PC-3 (cell line): Measurements from ENCODE around the gene KRTAP12-3. TPM values are rescaled to one million over a fixed set of nuclear protein-coding genes. Genes with fewer than 3 reads are reported as not detected.

Source experiments
- ATAC-seq: fragments of 200-7000 bp; cut with Tn5 transposase; 2 replicates; pipeline ENCODE4 v1.9.1; 2020; ENCODE audit warnings: mild to moderate bottlenecking, moderate library complexity
- BruUV-seq: library from RNA; stranded (reverse); fragments of 400-500 nt; replicated peaks from 2 replicates; lab custom pipeline; 2021; lab: Mats Ljungman, UMichigan
- CTCF ChIA-PET: fragments of 300-600 bp; sonication (Branson Sonifier 250); formaldehyde crosslinking; loops from one replicate; lab custom pipeline; 2022; ENCODE audit warnings: antibody characterized with exemption; lab: Charles Lee
- POLR2A ChIA-PET: fragments of 300-600 bp; sonication (Branson Sonifier 250); formaldehyde crosslinking; loops from one replicate; lab custom pipeline; 2022; ENCODE audit warnings: antibody characterized with exemption; ENCODE audit not compliant: unreplicated experiment; lab: Charles Lee
- DNase-seq: peaks from one replicate; pipeline ENCODE4 v3.0.0-alpha.2; 2015
- H2AFZ ChIP-seq: fragments of 300-600 bp; sonication (generic); 2 replicates; pipeline ENCODE4 v1.6.0; 2016; ENCODE audit warnings: antibody characterized with exemption, low read length
- H3F3A ChIP-seq: fragments of 300-600 bp; sonication (generic); one replicate; pipeline ENCODE4 v1.6.0; 2017; ENCODE audit warnings: antibody characterized with exemption, low read length, control low read depth, mild to moderate bottlenecking; ENCODE audit not compliant: unreplicated experiment
- H3K27ac ChIP-seq: fragments of 300-600 bp; sonication (generic); 2 replicates; pipeline ENCODE4 v1.5.1; 2016; ENCODE audit warnings: mild to moderate bottlenecking, low read length
- H3K27me3 ChIP-seq: fragments of 300-600 bp; sonication (generic); 2 replicates; pipeline ENCODE4 v1.6.1; 2016; ENCODE audit warnings: low read length, mixed read lengths
- H3K36me3 ChIP-seq: fragments of 300-600 bp; sonication (generic); 2 replicates; pipeline ENCODE4 v1.6.1; 2016; ENCODE audit warnings: low read depth, mixed run types, low read length, mixed read lengths
- H3K4me1 ChIP-seq: fragments of 300-600 bp; sonication (generic); 2 replicates; pipeline ENCODE4 v1.5.1; 2016; ENCODE audit warnings: low read length; ENCODE audit not compliant: insufficient read depth
- H3K4me2 ChIP-seq: fragments of 300-600 bp; sonication (generic); 2 replicates; pipeline ENCODE4 v1.6.0; 2016; ENCODE audit warnings: low read length
- H3K4me3 ChIP-seq: fragments of 300-600 bp; sonication (generic); 2 replicates; pipeline ENCODE4 v1.5.1; 2016; ENCODE audit warnings: mild to moderate bottlenecking, low read length, mixed read lengths
- H3K79me2 ChIP-seq: fragments of 300-600 bp; sonication (generic); 2 replicates; pipeline ENCODE4 v1.6.1; 2017; ENCODE audit warnings: low read length, mixed read lengths
- H3K9ac ChIP-seq: fragments of 300-600 bp; sonication (generic); 2 replicates; pipeline ENCODE4 v1.6.0; 2016; ENCODE audit warnings: mild to moderate bottlenecking, low read length
- H3K9me2 ChIP-seq: fragments of 300-600 bp; sonication (generic); replicated peaks from 2 replicates; pipeline ENCODE4 v1.6.1; 2016; ENCODE audit warnings: mixed run types, low read length, mixed read lengths
- H3K9me3 ChIP-seq: fragments of 300-600 bp; sonication (generic); 2 replicates; pipeline ENCODE4 v1.6.1; 2016; ENCODE audit warnings: low read length, mixed read lengths
- H4K20me1 ChIP-seq: fragments of 300-600 bp; sonication (generic); 2 replicates; pipeline ENCODE4 v1.6.1; 2016; ENCODE audit warnings: low read length, mixed read lengths
- EZH2 ChIP-seq: fragments of 300-600 bp; sonication (generic); IDR thresholded peaks from one replicate; pipeline ENCODE4 v1.6.1; 2017; ENCODE audit warnings: antibody characterized with exemption, mild to moderate bottlenecking, low read length; ENCODE audit not compliant: unreplicated experiment
- EZH2phosphoT487 ChIP-seq: fragments of 300-600 bp; sonication (generic); IDR thresholded peaks from 2 replicates; pipeline ENCODE4 v1.6.1; 2018; ENCODE audit warnings: mild to moderate bottlenecking, antibody characterized with exemption, low read length, borderline replicate concordance
- intact Hi-C: fragments of 100-400 bp; cut with micrococcal nuclease; formaldehyde crosslinking; loops from 2 replicates; pipeline ENCODE4 v1.9.0; 2023
- total RNA-seq: library from RNA; depleted of rRNA; stranded (reverse); fragments of >200 nt; gene quantifications from 2 replicates; pipeline ENCODE4 v1.2.3, GENCODE V29; 2014
- TF ChIP-seq, protein P1 (sequence below): fragments of 300-600 bp; sonication (generic); conservative IDR thresholded peaks from 2 replicates; pipeline ENCODE4 v1.5.1; 2017; ENCODE audit warnings: antibody characterized with exemption, low read depth, mild to moderate bottlenecking, low read length

KRTAP12-3 gene
- total RNA-seq, 1 experiment from 2014 or later = not detected

DNA sequence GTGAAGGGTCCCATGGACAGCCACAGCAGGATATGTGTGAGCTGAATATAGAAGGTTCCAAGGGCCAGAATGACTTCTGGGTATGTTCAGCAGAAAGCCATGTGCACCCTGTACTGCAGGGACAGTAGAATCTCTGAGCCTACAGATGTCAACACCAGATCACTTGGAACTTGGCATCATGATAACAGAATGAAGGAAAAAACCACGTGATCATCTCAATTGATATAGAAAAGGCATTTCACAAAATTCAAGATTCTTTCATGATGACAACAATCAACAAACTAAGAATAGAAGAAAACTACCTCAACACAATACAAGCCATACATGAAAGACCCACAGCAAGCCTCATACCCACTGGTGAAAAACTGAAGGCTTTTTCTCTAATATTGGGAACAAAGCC lies 9.9 kb downstream of the KRTAP12-3 start:
- ATAC-seq (no peak), DNase-seq (no peak)
- Histone ChIP-seq H3F3A (no peaks in the 10 kb centered on the region), H3K27me3 (no peaks in the 10 kb centered on the region), H4K20me1 (no peaks in the 10 kb centered on the region), H3K4me2 (no peak overlapping the region), H3K9me2 (no peaks in the 10 kb centered on the region), H3K4me1 (peaks cover 11% of the 10 kb centered on the region; the same call in 1 of the 2 replicates), H3K27ac (no peak overlapping the region), H3K9me3 (peaks cover 7% of the 10 kb centered on the region; the same call in 1 of the 2 replicates), H3K79me2 (no peaks in the 10 kb centered on the region), H3K9ac (no peak overlapping the region), H3K4me3 (no peak overlapping the region), H2AFZ (no peak overlapping the region), H3K36me3 (no peaks in the 10 kb centered on the region; the same call in 1 of the 2 replicates)
- POLR2A ChIA-PET = no interaction called here
- no TSS peak for BruUV-seq
- no peak for TF ChIP-seq EZH2
- TF ChIP-seq, protein P1, sequence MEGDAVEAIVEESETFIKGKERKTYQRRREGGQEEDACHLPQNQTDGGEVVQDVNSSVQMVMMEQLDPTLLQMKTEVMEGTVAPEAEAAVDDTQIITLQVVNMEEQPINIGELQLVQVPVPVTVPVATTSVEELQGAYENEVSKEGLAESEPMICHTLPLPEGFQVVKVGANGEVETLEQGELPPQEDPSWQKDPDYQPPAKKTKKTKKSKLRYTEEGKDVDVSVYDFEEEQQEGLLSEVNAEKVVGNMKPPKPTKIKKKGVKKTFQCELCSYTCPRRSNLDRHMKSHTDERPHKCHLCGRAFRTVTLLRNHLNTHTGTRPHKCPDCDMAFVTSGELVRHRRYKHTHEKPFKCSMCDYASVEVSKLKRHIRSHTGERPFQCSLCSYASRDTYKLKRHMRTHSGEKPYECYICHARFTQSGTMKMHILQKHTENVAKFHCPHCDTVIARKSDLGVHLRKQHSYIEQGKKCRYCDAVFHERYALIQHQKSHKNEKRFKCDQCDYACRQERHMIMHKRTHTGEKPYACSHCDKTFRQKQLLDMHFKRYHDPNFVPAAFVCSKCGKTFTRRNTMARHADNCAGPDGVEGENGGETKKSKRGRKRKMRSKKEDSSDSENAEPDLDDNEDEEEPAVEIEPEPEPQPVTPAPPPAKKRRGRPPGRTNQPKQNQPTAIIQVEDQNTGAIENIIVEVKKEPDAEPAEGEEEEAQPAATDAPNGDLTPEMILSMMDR = no peak
- TF ChIP-seq EZH2phosphoT487 = no peak
- CTCF ChIA-PET = no interaction called here
- intact Hi-C loops = no loop called here

DNA sequence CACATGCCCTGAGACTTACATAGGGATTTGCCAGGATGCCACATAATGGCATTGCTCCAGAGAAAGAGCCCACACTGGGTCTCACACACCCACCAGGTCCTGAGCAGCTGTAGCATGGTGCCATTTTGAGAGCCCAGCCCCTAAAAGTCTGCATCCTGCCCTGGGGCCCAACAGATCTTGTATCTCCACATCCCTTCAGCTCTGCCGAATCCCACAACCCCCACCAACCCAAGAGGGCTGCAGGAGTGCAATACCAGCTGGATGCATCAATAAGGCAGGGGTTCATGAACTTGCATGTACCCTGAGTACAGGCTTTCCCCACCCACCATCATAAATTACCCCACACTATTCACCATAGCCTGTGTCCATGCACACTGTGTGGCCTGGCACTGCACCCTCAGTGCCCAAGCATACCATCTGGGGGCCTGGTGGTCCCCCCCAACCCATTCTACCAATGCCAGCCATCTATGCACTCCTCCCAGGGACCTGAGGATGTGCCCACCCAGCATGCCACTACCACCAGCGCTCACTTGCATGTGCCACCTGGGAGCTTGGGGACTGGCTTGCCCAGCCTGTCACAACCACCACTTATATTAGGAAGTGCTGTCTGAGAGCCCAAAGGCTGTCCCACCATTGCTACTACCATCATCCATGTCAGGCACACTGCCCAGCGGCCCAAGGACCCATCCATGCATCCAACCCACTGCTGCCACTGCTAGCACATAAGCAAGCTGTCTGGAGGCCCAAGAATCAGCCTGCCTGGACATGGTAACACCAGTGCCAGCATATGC lies 13.1 kb downstream of the KRTAP12-3 start:
- Histone ChIP-seq H3K36me3 (no peaks in the 10 kb centered on the region; the same call in 1 of the 2 replicates), H3K27ac (no peak overlapping the region), H3K9ac (no peak overlapping the region), H3K9me3 (peaks cover 17% of the 10 kb centered on the region; the same call in 1 of the 2 replicates), H2AFZ (no peak overlapping the region), H3K27me3 (no peaks in the 10 kb centered on the region), H3K9me2 (no peaks in the 10 kb centered on the region), H3K4me2 (no peak overlapping the region), H3K4me3 (no peak overlapping the region), H3K4me1 (peaks cover 11% of the 10 kb centered on the region; the same call in 1 of the 2 replicates), H3K79me2 (no peaks in the 10 kb centered on the region), H4K20me1 (no peaks in the 10 kb centered on the region), H3F3A (no peaks in the 10 kb centered on the region)
- TF ChIP-seq EZH2 = no peak
- no peak for TF ChIP-seq EZH2phosphoT487
- TF ChIP-seq, protein P1 = no peak
- intact Hi-C loops = no loop called here
- BruUV-seq = no TSS peak
- no peak for DNase-seq
- no peak for ATAC-seq
- POLR2A ChIA-PET = no interaction called here
- CTCF ChIA-PET = no interaction called here

DNA sequence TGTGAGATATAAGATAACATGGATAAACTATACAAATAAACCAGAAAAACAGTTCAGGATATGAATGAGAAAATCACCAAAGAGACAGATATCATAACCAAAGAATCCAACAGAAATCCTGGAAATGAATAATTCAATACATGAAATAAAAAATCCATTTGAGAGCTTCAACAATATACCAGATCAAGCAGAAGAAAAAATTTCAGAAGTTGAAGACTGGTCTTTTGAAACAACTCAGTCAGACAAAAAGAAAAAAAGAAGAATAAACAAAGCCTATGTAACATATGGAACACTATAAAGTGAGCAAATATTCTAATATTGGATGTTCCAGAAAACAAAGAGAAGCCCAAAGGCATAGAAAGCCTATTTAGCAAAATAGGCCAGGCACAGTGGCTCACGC lies 14.2 kb downstream of the KRTAP12-3 start:
- DNase-seq = no peak
- H3K4me2 ChIP-seq = no peak overlapping the region
- H2AFZ ChIP-seq = no peak overlapping the region
- H3K9me2 ChIP-seq = no peaks in the 10 kb centered on the region
- CTCF ChIA-PET = no interaction called here
- H3F3A ChIP-seq = no peaks in the 10 kb centered on the region
- H3K27ac ChIP-seq = no peak overlapping the region
- H3K4me3 ChIP-seq = no peak overlapping the region
- H3K27me3 ChIP-seq = no peaks in the 10 kb centered on the region
- H3K9ac ChIP-seq = no peak overlapping the region
- peaks cover 4% of the 10 kb centered on the region; the same call in 1 of the 2 replicates for H3K4me1 ChIP-seq
- no TSS peak for BruUV-seq
- H3K79me2 ChIP-seq = no peaks in the 10 kb centered on the region
- POLR2A ChIA-PET = no interaction called here
- no peaks in the 10 kb centered on the region for H4K20me1 ChIP-seq
- peaks cover 17% of the 10 kb centered on the region; the same call in 1 of the 2 replicates for H3K9me3 ChIP-seq
- no peaks in the 10 kb centered on the region; the same call in 1 of the 2 replicates for H3K36me3 ChIP-seq
- intact Hi-C loops = no loop called here
- TF ChIP-seq EZH2phosphoT487 = no peak
- TF ChIP-seq, protein P1 = no peak
- TF ChIP-seq EZH2 = no peak
- ATAC-seq = no peak
